Lower leg skin (tissue), 3 donors: Measurements from ENCODE around the gene LRFN3.

Experiments used
- CTCF ChIP-seq, 3 donors: fragments of 450-650 bp; IDR thresholded peaks; one replicate each; pipeline ENCODE4 v1.5.1; 2016; ENCODE audit warnings: antibody characterized with exemption in 3 of 3, mild to moderate bottlenecking in 3 of 3, moderate library complexity in 2 of 3
- POLR2A ChIP-seq, 2 donors: fragments of 450-650 bp; IDR thresholded peaks; one replicate each; pipeline ENCODE4 v1.6.1; 2016 to 2017; ENCODE audit warnings: antibody characterized with exemption in 2 of 2, mild to moderate bottlenecking in 1 of 2, moderate library complexity in 1 of 2

- TF ChIP-seq CTCF (IDR thresholded peaks at IDR 0.05) (no peak), POLR2A (IDR thresholded peaks at IDR 0.05) (no peak)
These were observed 57.9 kb downstream of the LRFN3 start for GRCh38 chr19:35993923-35994598.
